HG03139 (cell line): ENCODE results near the gene TRAK1.

Experiments used
- ATAC-seq: cut with Tn5 transposase; IDR thresholded peaks from one replicate; pipeline ENCODE4 v1.9.1; 2021; ENCODE audit not compliant: unreplicated experiment

The TRAK1 gene

DNA sequence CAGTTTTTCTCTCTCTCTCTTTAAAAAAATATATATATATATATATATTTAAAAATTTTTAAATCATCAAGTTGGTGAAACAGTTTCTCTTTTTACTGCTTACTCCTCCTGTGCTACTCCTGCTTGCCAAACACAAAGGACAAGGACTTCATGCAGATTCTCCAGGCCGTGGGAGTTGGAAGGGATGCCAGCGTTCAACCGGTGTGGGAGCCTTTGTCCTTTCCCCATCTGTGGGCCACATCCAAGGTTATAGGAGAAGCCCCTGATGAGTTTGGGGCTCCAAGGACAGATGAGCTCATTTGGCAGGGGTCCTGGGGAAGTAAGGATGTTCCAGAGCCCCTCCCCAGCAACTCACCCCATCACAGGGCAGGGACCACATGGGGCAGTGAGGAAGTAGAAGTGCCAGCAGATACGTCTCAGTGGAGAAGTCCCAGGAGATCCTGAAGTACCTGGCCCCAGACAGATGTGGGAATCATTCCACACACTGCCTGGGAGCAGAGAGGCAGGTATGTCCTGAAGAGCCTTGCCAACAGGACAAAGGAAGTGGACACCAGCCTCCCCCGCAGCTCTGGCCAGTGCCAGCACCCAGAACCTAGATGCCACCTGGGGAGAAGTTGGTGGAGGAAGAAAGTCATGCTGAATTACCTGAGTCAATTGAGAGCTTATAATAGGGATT, 138.2 kb downstream of the TRAK1 start:
- no peak for ATAC-seq

DNA sequence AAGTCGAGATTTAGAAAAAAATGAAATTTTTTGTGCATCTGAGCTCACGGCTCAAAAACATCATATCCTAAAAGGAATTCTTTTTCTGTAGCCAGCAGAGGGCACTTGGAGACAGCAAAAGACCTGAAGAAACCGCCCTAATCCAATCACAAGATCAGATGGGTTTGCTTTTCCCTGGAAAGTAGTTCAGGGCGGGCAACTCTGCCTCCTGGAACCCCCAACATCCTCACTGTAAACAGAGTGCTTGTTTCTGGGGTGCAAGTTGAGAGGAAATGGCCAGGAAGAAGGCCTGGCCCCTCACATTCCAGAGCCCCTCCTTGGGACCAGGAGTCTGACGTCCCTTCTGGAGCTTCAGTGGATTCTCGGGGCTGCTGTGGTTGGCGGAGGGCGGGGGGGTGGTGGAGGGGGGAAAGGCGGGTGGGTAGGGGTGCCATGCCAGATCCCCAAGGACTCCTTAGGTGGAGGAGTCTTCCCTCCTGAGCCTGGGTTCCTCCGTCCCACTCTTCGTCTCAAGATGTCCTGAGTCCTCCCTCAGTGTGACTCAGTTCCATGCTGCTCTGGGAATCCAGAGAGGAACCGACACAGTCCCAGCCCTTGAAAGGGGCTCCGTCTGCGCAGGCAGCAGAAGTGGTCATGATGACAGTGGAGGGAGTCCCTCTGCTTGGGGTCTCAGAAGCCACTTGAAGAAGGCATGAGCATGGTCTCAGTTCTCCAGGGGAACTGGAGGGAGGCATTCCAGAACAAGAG, 139.0 kb downstream of the TRAK1 start:
- ATAC-seq: no peak

DNA sequence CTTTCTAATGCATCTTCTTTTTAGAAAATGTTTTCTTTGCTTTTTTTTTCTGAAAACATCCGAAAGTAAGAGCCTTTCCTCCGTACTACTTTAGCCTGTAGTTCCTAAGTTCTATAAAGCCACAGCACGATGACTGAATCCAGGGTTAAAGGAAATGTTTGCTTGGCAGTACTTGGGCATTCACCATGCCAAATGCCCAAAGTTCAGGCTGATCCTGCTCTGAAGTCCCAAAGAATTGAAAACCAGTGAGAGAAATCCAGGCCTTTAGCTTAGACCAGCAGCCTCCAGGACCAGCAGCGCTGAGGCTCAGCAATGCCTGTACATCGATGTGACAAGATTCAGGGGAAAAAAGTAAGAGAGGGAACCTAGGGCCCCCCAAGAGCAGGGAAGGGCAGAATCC, 139.7 kb downstream of the TRAK1 start:
- ATAC-seq: no peak

DNA sequence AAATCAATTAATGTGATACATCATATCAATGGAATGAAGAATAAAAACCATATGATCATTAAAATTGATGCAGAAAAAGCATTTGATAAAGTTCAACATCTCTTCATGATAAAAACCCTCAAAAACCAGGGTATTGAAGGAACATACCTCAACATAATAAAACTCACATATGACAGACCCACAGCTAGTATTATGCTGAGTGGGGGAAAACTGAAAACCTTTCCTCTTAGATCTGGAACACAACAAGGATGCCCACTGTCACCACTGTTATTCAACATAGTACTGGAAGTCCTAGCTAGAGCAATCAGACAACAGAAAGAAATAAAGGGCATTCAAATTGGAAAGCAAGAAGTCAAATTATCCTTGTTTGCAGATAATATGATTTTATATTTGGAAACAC, 144.4 kb downstream of the TRAK1 start:
- ATAC-seq: no peak

DNA sequence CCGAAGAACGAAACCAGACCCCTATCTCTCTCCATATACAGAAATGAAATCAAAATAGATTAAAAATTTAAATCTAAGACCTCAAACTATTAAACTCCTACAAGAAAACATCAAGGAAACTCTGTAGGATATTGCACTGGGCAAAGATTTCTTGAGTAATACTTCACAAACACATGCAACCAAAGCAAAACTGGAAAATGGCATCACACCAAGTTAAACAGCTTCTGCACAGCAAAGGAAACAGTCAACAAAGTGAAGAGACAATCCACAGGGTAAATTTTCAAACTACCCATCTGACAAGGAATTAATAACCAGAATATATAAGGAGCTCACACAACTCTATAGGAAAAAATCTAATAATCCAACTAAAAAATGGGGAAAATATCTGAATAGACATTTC, 145.5 kb downstream of the TRAK1 start:
- no peak for ATAC-seq

DNA sequence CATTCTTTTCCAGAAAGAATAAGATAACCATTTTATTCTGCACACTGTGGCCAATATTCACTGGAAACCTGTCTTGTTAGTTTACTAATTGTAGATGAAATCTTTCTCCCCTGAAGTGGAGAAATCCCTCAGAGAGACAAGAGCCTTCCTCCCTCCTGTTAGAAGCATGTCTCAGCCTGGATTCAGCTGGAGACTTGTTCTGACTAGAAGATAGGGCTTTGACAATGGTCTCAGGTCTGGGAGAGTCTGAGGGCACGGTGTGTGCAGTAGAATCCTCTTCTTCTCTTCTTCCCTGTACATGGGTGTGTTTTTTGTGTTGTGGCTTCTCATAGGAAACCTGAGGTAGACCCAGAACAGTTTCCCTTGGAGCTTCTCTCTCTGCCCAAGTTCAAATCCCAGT, 154.9 kb downstream of the TRAK1 start:
- no peak for ATAC-seq

DNA sequence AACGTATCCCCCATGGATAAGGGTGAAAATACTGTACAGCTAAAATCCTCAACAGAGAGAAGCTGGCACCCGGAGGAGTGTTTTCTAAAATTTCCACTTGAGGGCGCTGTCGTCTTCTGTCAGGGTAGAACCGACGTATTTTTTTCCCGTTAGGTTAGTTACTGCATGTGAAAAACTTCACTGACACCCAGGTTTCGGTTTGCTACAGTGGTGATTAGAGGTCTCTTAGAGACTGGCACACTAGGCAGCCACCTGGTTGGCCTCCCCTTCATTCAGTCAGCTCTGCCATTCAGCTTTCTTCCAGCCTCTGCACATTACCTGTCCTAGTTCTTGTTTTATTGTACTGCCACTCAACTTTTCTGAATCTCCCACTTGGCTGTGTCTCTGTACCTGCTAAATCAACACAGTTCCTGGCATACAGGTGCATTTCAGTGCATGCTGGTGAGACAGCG, 156.4 kb downstream of the TRAK1 start:
- no peak for ATAC-seq

DNA sequence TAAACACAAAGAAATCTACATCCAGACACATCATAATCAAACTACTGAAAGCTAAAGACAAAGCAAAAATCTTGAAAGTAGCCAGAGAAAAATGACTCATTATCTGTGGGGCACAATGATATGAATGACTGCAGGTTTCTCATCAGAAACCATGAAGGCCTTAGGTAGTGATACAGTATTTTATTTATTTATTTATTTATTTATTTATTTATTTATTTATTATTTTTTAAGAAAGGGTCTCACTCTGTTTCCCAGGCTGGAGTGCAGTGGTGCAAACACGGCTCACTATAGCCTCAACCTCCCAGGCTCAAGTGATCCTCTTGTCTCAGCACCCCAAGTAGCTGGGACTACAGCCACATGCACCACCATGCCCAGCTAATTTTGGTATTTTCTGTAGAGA, 159.6 kb downstream of the TRAK1 start:
- no peak for ATAC-seq

DNA sequence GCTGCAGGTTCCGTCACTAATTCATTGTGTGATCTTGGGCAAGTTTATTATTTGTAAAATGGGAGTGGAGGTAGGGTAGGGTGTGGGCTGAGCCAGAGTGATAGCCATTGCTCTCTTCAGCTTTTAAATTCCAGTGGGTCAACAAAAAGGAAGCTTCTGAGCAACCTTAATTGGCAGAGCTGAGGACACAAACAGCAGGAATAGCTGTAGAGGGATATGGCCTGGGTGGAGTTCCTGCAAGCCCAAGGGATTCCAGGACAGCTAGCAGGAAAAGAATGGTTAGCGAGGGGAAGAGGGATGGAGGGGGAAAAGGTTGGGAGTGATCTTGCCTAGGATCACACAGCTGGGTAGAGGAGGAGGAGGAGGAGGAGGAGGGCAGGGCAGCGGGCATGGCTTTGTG, 163.4 kb downstream of the TRAK1 start:
- ATAC-seq: no peak

DNA sequence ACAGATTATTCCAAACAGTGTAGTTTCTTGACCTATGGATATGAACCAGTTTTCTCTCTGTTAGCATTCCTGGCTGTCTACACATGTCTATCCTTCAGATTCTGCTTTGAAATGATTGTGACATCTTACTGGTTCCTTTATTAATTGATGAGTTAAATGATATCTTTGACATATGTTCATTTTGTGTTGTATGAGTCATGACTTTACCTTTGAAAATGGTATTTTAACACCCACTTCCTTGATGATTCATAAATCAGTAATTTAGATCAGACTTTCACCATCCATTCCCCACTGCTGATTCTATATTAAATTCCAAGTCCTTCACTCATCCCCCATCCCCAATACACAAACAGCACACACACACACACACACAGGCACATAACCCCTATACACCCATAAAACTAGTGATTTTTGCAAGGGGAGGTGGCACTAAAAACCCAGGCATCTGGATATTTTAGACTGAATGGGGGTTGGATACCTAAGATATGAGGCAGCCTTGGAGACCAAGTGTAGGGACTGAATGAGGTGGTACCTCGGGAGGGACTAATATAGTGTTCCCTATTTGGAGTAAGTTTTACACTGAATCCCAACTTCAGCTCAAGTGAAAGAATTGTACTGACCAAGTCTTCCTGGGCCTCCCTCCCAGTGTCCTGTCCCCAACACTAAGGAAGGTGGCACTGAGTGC, 165.1 kb downstream of the TRAK1 start:
- ATAC-seq: no peak

DNA sequence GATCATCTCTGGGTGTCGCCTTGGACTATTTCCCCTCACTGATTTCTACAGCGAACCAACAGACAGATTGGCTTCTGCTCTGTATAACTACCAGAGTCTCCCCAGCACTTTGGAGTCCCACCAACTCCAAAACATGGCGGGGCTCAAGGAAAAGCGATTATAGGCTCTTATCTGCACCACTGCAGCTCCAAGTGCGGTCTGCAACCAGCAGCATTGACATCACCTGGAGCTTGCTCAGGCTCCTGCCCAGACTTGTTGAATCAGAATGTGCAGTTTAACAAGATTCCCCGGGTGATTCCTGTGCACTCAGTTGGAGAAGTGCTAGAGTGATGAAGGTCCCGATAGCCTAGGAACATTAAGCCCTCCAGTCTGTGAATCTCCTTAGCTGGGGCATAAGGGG, 165.8 kb downstream of the TRAK1 start:
- ATAC-seq: no peak

DNA sequence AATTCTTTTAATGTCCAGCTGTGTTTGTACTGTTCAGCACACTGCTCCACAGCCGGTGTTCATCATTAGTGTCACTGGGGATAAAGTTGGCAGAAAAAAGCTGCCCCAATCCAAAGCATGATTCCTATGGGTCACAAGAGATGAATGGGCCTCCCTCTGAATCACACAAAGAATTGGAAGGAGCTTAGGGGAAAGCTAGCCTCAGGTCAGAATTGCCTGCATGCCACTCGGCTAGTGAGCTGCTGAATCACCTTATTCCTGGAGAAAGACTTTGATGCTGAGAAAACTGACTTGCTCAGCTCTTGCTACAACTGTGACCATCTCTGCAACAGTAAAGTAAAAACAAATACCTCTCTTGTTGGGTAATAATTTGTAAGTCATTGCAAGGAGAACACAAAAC, 171.4 kb downstream of the TRAK1 start:
- no peak for ATAC-seq

DNA sequence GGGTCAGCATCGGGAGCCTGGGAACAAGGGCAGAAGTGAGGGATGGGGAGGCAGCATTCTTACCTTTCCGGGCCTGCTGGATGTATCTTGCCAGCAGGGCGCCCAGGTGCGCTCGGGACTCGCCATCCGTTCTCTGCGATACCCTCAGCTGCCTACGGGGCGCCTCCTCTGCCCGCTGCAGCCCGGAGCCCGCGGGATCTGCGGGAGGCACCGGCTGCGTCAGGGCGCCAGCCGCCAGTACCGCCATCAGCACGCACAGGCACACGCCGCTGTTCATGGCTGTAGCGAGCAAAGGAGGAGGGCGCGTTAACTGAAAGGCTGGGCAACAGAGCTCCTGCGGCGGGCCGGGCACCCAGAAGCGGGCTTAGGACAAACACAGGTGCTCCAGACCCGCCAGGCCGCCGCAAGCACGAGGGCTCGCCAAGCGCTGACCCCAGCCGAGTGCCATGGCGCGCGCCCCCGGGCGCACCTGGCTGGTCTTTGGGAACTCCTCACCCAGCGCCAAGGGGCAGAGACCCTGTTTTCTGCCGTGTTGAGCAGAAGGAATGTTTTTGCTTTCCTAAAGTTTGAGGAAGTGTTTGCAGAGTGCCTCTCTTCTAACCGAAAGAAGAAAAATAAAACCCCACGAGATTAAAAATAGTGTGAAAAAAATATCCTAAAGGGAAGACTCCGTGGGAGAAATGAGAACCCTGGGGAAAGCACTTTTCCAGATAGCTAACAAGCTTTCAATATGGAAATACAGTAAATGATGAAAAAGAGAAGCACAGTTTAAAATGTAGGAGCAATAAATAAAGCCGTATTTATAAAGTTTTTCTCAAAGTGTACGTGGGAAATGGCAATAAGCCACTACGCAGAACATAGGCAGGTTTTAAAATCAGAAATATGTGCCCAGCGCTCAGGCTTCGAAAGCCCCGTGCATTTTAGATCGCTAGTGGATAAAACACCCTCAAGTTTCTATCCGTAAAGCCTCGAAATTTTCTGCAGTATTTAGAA, 172.5 kb downstream of the TRAK1 start:
- ATAC-seq: no peak

DNA sequence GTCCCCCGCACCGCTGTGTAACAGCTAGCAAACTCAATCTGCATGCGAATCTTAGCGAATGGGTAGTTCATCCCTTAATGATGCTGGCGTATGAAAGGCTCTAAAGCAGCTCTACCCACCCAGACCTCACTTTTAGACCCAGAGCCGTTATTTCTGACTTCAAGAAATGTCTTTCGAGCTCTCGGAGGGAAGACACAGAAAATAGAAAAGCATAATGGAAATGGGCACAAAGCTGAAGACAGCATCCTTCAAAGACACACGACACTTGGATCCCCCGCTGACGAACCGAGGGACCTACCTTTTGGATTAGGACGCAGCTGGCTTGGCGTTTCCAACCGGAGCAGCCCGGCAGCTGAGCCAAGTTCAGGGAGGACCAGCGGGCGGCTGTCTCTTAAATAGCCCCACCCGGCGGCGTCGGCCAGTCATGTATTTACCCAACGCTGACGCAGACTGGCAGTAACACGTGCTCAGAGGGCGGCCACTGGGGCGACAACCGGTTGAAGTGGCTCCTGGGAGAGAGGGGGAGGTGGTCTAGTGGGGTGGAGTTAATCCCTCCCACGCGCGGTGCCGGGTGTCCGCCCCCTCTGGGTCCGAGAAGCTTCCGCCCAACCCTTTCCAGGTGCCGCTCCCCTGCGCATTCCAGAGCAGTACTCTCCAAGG, 173.4 kb downstream of the TRAK1 start:
- ATAC-seq: no peak

DNA sequence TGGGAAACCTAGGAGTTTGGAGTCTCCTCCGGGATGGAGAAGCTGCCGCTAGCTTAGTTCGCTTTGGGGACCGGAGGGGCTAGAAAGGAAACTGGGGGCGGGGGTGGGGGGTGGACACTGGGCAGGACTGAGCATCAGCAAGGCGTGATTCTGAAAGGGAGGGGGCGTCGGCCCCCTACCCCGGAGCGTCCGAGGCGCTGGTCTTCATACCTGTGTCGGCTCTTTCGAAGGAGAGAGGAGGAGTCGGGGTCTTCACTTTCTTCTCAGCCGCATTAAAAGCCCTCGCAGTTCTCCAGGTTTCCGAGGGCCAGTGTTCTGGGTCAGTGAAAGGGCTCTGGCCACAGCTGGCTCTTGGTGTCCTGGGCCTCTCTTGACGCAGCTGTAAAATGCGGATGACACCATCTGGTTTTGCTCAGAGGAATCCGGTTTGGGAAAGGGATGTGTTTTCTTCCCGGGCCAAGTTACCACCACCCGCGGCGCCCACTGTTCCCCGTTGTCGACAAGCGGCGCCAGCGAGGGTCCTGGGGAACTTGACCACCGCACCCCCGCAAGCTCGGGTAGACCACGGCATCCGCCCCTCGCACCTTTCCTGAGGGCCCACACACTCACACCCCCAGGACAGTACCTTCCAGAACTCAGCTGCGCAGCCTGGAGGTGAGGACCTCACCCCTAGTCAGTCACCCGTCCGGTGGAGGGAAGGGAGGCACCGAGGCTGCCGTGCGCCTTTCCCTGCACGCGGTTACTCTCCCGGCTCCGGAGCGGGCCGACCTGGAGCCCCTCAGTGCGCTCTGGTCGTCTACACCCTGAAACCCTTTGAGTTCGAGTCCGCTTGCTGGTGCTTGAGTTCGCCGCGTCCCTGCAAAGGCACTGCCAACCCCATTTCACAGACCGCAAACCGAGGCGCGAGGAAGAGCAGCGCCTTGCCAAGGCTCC, 174.2 kb downstream of the TRAK1 start:
- ATAC-seq: no peak

DNA sequence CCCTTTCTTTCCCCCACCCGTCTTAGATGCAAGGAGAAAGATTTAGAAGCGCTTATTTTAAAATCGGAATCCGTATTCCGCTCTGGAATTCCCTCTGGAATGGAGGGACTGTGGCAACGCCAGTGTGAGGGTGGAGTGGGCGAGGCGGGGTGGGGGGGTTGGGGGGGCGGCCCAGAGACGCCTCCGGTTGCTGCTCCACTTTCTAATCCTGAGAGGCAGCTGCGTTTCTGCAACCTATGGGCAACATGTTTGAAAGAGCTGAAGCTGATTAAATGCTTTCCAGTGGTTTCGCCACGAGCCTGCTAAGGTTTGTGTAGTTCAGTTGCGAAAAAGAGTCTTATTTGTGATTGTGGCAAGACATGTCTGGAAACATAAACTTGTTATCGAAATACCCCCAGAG, 174.9 kb downstream of the TRAK1 start, which contains the start of gene CCK:
CCK (minus strand) TSS at position 101 of the 400 bp plus-strand sequence. CDS start 2,555 bp downstream, outside the sequence.
- no peak for ATAC-seq

DNA sequence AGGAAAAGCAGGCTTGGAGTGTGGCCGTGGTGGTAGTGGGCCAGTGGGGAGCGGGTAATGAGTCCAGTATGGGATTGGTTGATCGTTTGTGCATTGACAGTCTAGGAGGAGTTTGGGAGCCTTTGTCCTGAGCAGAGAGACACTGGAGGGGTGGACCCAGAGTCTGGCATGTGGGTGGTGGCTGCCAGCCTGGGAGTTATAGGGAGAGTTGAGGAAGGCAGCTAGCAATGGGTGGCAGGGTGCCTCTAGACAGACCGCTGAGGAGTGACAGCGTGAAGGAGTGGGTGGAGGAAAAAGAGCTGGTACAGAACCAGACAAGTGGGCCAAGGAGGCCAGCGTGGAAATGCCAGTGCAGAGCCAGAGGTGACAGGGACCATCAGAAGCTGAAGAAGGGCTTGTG, 176.7 kb downstream of the TRAK1 start:
- no peak for ATAC-seq

DNA sequence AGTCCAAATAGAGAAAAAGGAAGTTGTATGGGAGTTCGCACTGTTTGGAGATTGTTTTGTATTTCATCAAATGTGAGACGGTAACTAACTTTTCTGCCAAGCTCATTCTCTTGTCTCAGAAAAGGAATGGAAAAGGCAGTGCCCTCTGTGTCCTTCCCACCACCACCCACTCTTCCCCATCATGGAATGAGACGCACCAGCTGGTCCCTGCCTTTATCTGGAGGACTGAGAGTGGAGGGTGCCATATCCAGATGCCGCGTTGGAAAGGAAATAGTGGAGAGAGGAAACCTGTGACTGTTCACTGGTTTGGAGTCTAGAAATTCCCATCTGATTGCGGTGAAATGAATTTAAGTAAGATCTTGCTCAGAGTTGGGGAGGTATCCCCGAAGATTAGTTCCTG, 178.5 kb downstream of the TRAK1 start:
- ATAC-seq: no peak

DNA sequence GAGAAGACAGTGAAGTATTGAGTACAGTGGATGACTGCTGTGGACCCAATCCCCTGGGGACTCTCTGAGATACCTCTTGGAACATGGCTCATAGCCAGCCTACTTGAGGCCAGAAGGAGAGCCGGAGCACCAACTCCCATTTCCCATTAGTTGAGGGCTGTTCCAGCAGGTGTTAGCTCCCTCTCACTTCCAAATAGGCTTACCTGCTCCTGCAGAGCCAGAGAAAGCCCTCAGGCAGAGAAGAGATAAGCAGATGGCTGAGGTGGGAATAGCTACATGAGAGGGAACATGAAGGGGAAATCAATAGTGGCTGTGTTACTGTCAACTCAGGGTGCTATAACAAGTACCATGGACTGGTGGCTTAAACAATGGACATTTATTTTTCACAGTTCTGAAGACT, 179.4 kb downstream of the TRAK1 start:
- no peak for ATAC-seq
